SK-N-SH treated with all-trans-retinoic acid at 6 μM for 48 hours (cell line): Measurements from ENCODE around the gene DNAJC30.

Experiments
- ATAC-seq: fragments of 200-7000 bp; cut with Tn5 transposase; 3 replicates; pipeline ENCODE4 v1.9.1; 2020; ENCODE audit warnings: mild to moderate bottlenecking, moderate library complexity
- ARNTL ChIP-seq: fragments of 450-650 bp; formaldehyde crosslinking; IDR thresholded peaks from 2 replicates; pipeline ENCODE4 v1.5.0; 2020; ENCODE audit warnings: low read depth, mild to moderate bottlenecking, moderate library complexity, borderline replicate concordance
- BACH2 ChIP-seq: fragments of 250-450 bp; sonication (Bioruptor Pico); IDR thresholded peaks from 2 replicates; pipeline ENCODE4 v1.9.0; 2021; ENCODE audit warnings: mild to moderate bottlenecking, borderline replicate concordance
- CREB5 ChIP-seq: fragments of 250-450 bp; sonication (Bioruptor Pico); IDR thresholded peaks from 2 replicates; pipeline ENCODE4 v1.5.1; 2020; ENCODE audit warnings: low read depth, mild to moderate bottlenecking, moderate library complexity
- CSDC2 ChIP-seq: fragments of 250-450 bp; sonication (Bioruptor Pico); IDR thresholded peaks from 2 replicates; pipeline ENCODE4 v1.5.0; 2020; ENCODE audit warnings: mild to moderate bottlenecking, moderate library complexity
- ESRRG ChIP-seq: fragments of 250-450 bp; sonication (Bioruptor Pico); IDR thresholded peaks from 2 replicates; pipeline ENCODE4 v1.6.1; 2021; ENCODE audit warnings: mild to moderate bottlenecking
- GLIS3 ChIP-seq: fragments of 250-450 bp; sonication (Bioruptor Pico); IDR thresholded peaks from 2 replicates; pipeline ENCODE4 v1.5.0; 2020; ENCODE audit warnings: mild to moderate bottlenecking, moderate library complexity
- ISL1 ChIP-seq: fragments of 250-450 bp; sonication (Bioruptor Pico); IDR thresholded peaks from 2 replicates; pipeline ENCODE4 v2.1.2; 2022; ENCODE audit warnings: mild to moderate bottlenecking, moderate library complexity
- OSR1 ChIP-seq: fragments of 250-450 bp; sonication (Bioruptor Pico); IDR thresholded peaks from 2 replicates; pipeline ENCODE4 v1.8.0; 2022; ENCODE audit warnings: moderate library complexity, mild to moderate bottlenecking, inconsistent platforms
- PATZ1 ChIP-seq: fragments of 250-450 bp; sonication (Bioruptor Pico); IDR thresholded peaks from 2 replicates; pipeline ENCODE4 v1.8.0; 2020; ENCODE audit warnings: mild to moderate bottlenecking, moderate library complexity, borderline replicate concordance
- POU6F1 ChIP-seq: fragments of 250-450 bp; sonication (Bioruptor Pico); IDR thresholded peaks from 2 replicates; pipeline ENCODE4 v1.8.0; 2021; ENCODE audit warnings: low read depth, mild to moderate bottlenecking, moderate library complexity, borderline replicate concordance
- PPARA ChIP-seq: fragments of 250-450 bp; sonication (Bioruptor Pico); IDR thresholded peaks from 2 replicates; pipeline ENCODE4 v1.5.0; 2020; ENCODE audit warnings: mild to moderate bottlenecking, borderline replicate concordance
- RARB ChIP-seq: fragments of 250-450 bp; sonication (Bioruptor Pico); IDR thresholded peaks from 2 replicates; pipeline ENCODE4 v1.8.0; 2021; ENCODE audit warnings: mild to moderate bottlenecking, moderate library complexity
- SNAI2 ChIP-seq: fragments of 250-450 bp; sonication (Bioruptor Pico); IDR thresholded peaks from 2 replicates; pipeline ENCODE4 v1.5.0; 2020; ENCODE audit warnings: mild to moderate bottlenecking, moderate library complexity
- TCF4 ChIP-seq: fragments of 250-450 bp; sonication (Bioruptor Pico); IDR thresholded peaks from 2 replicates; pipeline ENCODE4 v1.8.0; 2021; ENCODE audit warnings: mild to moderate bottlenecking, moderate library complexity, borderline replicate concordance
- TOX ChIP-seq: fragments of 250-450 bp; sonication (Bioruptor Pico); IDR thresholded peaks from 2 replicates; pipeline ENCODE4 v1.8.0; 2021; ENCODE audit warnings: mild to moderate bottlenecking, moderate library complexity, borderline replicate concordance
- TSHZ2 ChIP-seq: fragments of 250-450 bp; sonication (Bioruptor Pico); IDR thresholded peaks from 2 replicates; pipeline ENCODE4 v1.5.0; 2020; ENCODE audit warnings: mild to moderate bottlenecking, moderate library complexity
- ZC3H10 ChIP-seq: fragments of 250-450 bp; sonication (Bioruptor Pico); IDR thresholded peaks from 2 replicates; pipeline ENCODE4 v1.5.1; 2021; ENCODE audit warnings: mild to moderate bottlenecking, moderate library complexity
- ZFP3 ChIP-seq: fragments of 250-450 bp; sonication (Bioruptor Pico); IDR thresholded peaks from 2 replicates; pipeline ENCODE4 v1.5.0; 2020; ENCODE audit warnings: mild to moderate bottlenecking, moderate library complexity
- ZFP30 ChIP-seq: fragments of 450-650 bp; formaldehyde crosslinking; IDR thresholded peaks from 2 replicates; pipeline ENCODE4 v1.5.0; 2022; ENCODE audit warnings: mild to moderate bottlenecking, moderate library complexity
- ZNF565 ChIP-seq: fragments of 450-650 bp; formaldehyde crosslinking; conservative IDR thresholded peaks from 2 replicates; pipeline ENCODE4 v1.5.0; 2020; ENCODE audit warnings: low read depth, mild to moderate bottlenecking, moderate library complexity
- ZNF70 ChIP-seq: fragments of 450-650 bp; formaldehyde crosslinking; IDR thresholded peaks from 2 replicates; pipeline ENCODE4 v1.5.0; 2020; ENCODE audit warnings: mild to moderate bottlenecking, moderate library complexity
- ZNF8 ChIP-seq: fragments of 450-650 bp; formaldehyde crosslinking; IDR thresholded peaks from 2 replicates; pipeline ENCODE4 v1.5.0; 2020; ENCODE audit warnings: mild to moderate bottlenecking, moderate library complexity
- TF ChIP-seq, protein P1 (sequence below): fragments of 250-450 bp; sonication (Bioruptor Pico); IDR thresholded peaks from 2 replicates; pipeline ENCODE4 v1.5.1; 2021; ENCODE audit warnings: mild to moderate bottlenecking, moderate library complexity

Gene DNAJC30

DNA sequence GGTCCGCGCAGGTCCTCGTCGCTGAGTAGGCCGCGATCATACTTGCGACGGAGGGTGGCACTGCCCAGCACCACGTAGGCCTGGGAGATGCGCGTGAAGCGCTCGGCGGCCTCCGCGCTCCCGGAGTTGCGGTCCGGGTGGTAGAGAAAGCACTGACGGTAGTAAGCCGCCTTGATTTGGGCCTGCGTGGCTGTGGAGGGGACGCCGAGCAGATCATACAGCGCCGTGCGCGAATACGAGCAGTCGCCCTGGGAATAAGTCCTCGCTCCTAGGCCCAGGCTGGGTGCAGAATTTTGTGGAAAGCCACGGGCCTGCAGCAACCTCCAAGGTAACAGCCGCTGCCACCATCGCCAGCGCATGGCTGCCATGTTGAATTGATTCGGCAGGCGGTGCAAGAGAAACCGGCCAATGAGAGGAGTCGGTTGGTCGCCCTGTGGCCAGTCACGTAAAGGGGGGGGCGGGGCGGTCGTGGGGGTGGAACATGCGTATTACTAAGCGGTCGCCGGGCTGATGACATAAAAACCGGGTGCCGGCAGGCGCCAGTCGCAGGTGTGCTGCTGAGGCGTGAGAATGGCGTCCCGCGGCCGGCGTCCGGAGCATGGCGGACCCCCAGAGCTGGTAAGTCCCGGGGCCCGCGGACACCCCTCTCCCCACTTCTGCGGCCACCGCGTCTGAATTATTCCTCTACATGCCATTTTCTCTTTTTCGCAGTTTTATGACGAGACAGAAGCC, at the start of gene DNAJC30, which contains the start of gene BUD23:
DNAJC30 (minus strand) TSS at position 398 of the 732 bp plus-strand sequence; CDS start at position 368, 30 bp downstream.
BUD23 (plus strand) TSS at position 542 of the 732 bp plus-strand sequence; CDS start at position 571, 29 bp downstream.
- TF ChIP-seq ZNF8 (CRISPR knock-in tag) (no peak), ESRRG (no peak), ZC3H10 (CRISPR knock-in tag) (no peak), GLIS3 (CRISPR knock-in tag) (no peak), SNAI2 (CRISPR knock-in tag) (no peak), ZFP30 (CRISPR knock-in tag) (no peak), TCF4 (no peak), ZNF565 (CRISPR knock-in tag) (no peak)
- TF ChIP-seq, protein P1, sequence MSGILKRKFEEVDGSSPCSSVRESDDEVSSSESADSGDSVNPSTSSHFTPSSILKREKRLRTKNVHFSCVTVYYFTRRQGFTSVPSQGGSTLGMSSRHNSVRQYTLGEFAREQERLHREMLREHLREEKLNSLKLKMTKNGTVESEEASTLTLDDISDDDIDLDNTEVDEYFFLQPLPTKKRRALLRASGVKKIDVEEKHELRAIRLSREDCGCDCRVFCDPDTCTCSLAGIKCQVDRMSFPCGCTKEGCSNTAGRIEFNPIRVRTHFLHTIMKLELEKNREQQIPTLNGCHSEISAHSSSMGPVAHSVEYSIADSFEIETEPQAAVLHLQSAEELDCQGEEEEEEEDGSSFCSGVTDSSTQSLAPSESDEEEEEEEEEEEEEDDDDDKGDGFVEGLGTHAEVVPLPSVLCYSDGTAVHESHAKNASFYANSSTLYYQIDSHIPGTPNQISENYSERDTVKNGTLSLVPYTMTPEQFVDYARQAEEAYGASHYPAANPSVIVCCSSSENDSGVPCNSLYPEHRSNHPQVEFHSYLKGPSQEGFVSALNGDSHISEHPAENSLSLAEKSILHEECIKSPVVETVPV (CRISPR knock-in tag), result no peak
- peak; percentile 97 for ATAC-seq

DNA sequence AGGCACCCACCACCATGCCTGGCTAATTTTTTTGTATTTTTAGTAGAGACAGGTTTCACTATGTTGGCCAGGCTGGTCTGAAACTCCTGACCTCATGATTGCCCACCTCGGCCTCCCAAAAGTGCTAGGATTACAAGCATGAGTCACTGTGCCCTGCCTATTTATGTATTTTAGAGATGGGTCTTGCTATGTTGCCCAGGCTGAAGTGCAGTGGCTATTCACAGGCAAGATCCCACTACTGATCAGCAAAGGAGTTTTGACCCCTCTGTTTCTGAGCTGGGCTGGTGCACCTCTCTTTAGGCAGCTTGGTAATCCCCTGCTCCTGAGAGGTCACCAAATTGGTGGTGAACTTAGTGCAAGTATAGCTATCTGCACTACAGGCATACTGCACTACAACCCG, 49.1 kb upstream of the DNAJC30 start:
- ATAC-seq, result no peak
- TF ChIP-seq BACH2 (no peak), ZFP3 (CRISPR knock-in tag) (no peak)

DNA sequence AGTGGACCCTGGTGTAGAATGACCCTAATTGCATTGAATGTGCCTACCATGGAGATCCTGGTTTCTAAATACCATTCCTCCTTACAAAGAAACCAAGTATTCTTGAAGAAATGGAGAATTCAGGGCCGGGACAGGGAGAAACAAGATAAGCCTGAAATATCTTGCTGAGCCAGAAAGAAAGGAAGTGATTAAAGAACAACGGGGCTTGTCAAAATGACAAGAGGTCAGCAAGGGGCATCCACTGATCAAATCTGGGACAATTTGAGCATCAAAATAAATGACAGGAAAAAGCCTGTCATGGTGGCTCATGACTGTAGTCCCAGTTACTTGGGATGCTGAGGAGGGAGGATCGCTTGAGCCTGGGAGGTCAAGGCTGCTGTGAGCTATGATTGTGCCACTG, 47.2 kb upstream of the DNAJC30 start:
- ATAC-seq, result no peak
- TF ChIP-seq TOX (CRISPR knock-in tag) (no peak), CSDC2 (no peak), BACH2 (no peak), ZNF70 (CRISPR knock-in tag) (no peak), GLIS3 (CRISPR knock-in tag) (no peak), ZFP30 (CRISPR knock-in tag) (no peak), PPARA (CRISPR knock-in tag) (no peak), RARB (CRISPR knock-in tag) (no peak), POU6F1 (CRISPR knock-in tag) (no peak), CREB5 (CRISPR knock-in tag) (no peak), ESRRG (no peak), OSR1 (no peak), ZFP3 (CRISPR knock-in tag) (no peak), SNAI2 (CRISPR knock-in tag) (no peak), TCF4 (no peak), PATZ1 (CRISPR knock-in tag) (no peak)
- TF ChIP-seq, protein P1 (CRISPR knock-in tag), result no peak

- TF ChIP-seq PPARA (CRISPR knock-in tag) (no peak), ZNF8 (CRISPR knock-in tag) (no peak), ZFP30 (CRISPR knock-in tag) (no peak), ARNTL (no peak), ESRRG (no peak), SNAI2 (CRISPR knock-in tag) (no peak), BACH2 (no peak), TOX (CRISPR knock-in tag) (no peak), CSDC2 (no peak), TSHZ2 (CRISPR knock-in tag) (no peak), ISL1 (CRISPR knock-in tag) (no peak)
- TF ChIP-seq, protein P1 (CRISPR knock-in tag), result no peak
- no peak for ATAC-seq
Measured at GRCh38 chr7:73728551-73728950, 45.3 kb upstream of the DNAJC30 start.
